ENCODE data around the gene GPR25. TPM values are rescaled to one million over a fixed set of nuclear protein-coding genes. Genes with fewer than 3 reads are reported as not detected.

Gene GPR25
- total RNA-seq, 1 experiment from 2014 or later: not detected

DNA sequence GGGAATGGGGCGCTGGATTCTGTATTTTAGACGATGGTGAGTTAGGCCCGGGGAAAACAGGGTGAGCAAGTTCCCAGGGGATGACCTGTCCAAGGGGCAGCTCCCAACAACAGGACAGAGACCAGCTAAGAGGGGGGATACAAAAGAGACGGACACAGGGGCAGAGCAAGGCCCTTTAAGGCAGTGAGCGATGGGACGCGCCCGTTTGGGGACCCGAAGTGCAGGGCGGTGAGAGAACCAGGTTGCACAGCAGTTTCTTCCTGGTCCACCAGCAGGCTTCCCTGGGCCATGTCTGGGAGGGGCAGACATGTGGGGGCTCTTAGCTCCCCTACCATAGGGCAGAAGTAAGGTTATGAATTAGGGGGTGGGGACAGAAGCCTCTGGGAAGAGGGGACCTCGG is 43.9 kb downstream of the GPR25 start:
- intact Hi-C loops (cut with micrococcal nuclease): no loop called here
- TF ChIP-seq, protein P1, sequence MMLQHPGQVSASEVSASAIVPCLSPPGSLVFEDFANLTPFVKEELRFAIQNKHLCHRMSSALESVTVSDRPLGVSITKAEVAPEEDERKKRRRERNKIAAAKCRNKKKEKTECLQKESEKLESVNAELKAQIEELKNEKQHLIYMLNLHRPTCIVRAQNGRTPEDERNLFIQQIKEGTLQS (IDR thresholded peaks at IDR 0.05): no peak
- TF ChIP-seq EZH2 (IDR thresholded peaks at IDR 0.05) (no peak), JUND (IDR thresholded peaks at IDR 0.05) (no peak), CTCF (IDR thresholded peaks at IDR 0.05 in 2 of 3, conservative IDR thresholded peaks at IDR 0.05 in 1 of 3; ENCODE audit: borderline replicate concordance in 1 of 3, insufficient read depth in 1 of 3, low read depth in 2 of 3, low read length in 2 of 3) (no peak), EZH2phosphoT487 (IDR thresholded peaks at IDR 0.05; ENCODE audit: borderline replicate concordance) (no peak), EGR1 (IDR thresholded peaks at IDR 0.05; ENCODE audit: low read depth) (no peak), ZFX (IDR thresholded peaks at IDR 0.05) (no peak), YY1 (IDR thresholded peaks at IDR 0.05; ENCODE audit: extremely low read depth, insufficient replicate concordance, low read depth, low read length) (no peak), CBX3 (IDR thresholded peaks at IDR 0.05; ENCODE audit: low read depth) (no peak), ELF1 (IDR thresholded peaks at IDR 0.05; ENCODE audit: borderline replicate concordance, low read depth) (no peak), POLR2AphosphoS5 (IDR thresholded peaks at IDR 0.05; ENCODE audit: low read depth, low read length) (no peak), CEBPB (IDR thresholded peaks at IDR 0.05; ENCODE audit: low read depth) (no peak)
- TF ChIP-seq, protein P2, sequence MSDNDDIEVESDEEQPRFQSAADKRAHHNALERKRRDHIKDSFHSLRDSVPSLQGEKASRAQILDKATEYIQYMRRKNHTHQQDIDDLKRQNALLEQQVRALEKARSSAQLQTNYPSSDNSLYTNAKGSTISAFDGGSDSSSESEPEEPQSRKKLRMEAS (IDR thresholded peaks at IDR 0.05): no peak
- ATAC-seq (no peak), DNase-seq (ENCODE audit: low read depth, low spot score) (no peak)
- Histone ChIP-seq H3K4me3 (replicated peaks in 1 of 2; ENCODE audit: low read depth in 1 of 2, low read length in 2 of 2) (no peak overlapping the region), H3K27me3 (ENCODE audit: insufficient read depth, low read length) (no peaks in the 10 kb centered on the region), H3K9ac (ENCODE audit: low read length) (no peak overlapping the region), H3K4me2 (ENCODE audit: low read length) (no peak overlapping the region), H4K20me1 (ENCODE audit: insufficient read depth) (no peaks in the 10 kb centered on the region), H3K9me2 (ENCODE audit: insufficient read depth) (no peaks in the 10 kb centered on the region), H3K9me3 (ENCODE audit: control insufficient read depth in 1 of 2, insufficient read depth in 1 of 2, low read depth in 1 of 2, low read length in 2 of 2) (no peaks in the 10 kb centered on the region), H3K36me3 (ENCODE audit: control insufficient read depth in 1 of 2, insufficient read depth in 2 of 2, low read length in 2 of 2) (no peaks in the 10 kb centered on the region), H3K27ac (ENCODE audit: low read depth, low read length) (no peak overlapping the region), H3K79me2 (ENCODE audit: insufficient read depth, low read length) (no peaks in the 10 kb centered on the region), H3K4me1 (ENCODE audit: control insufficient read depth in 1 of 2, insufficient read depth in 2 of 2, low read length in 2 of 2) (no peaks in the 10 kb centered on the region), H2AFZ (ENCODE audit: low read depth, low read length, poor library complexity, severe bottlenecking) (no peak overlapping the region)
- RAD21 ChIA-PET (ENCODE audit: low non-redundant PET in 1 of 2, low total read pairs in 2 of 2, uncharacterized antibody in 2 of 2, unreplicated experiment in 2 of 2): no interaction called here
- POLR2A ChIA-PET: no interaction called here
- CTCF ChIA-PET: no interaction called here
- no TSS peak for BruUV-seq (replicated peaks)

All from HCT116 (cell line).